HUES6 (cell line): ENCODE results near the gene TAF5.
"Not testable (repeated sequence)": the region's sequence is repeated elsewhere in the genome, so short reads cannot be mapped to it uniquely, and the experiment has no call there.

Source experiments
- H3K27ac ChIP-seq: 2 replicates; pipeline ENCODE4 v1.7.0; 2013; ENCODE audit warnings: low read depth, mild to moderate bottlenecking, low read length, inconsistent platforms
- H3K27me3 ChIP-seq: 2 replicates; pipeline ENCODE4 v1.6.1; 2013; ENCODE audit warnings: low read length; ENCODE audit not compliant: control insufficient read depth, insufficient read depth
- H3K36me3 ChIP-seq: 2 replicates; pipeline ENCODE4 v1.6.1; 2013; ENCODE audit warnings: low read length; ENCODE audit not compliant: control insufficient read depth, insufficient read depth
- H3K4me1 ChIP-seq: 2 replicates; pipeline ENCODE4 v1.6.1; 2013; ENCODE audit warnings: low read length; ENCODE audit not compliant: control insufficient read depth, insufficient read depth
- H3K4me3 ChIP-seq: 2 replicates; pipeline ENCODE4 v1.5.1; 2013; ENCODE audit warnings: low read depth, low read length
- H3K9ac ChIP-seq: one replicate; pipeline ENCODE4 v1.6.1; 2013; ENCODE audit warnings: mild to moderate bottlenecking, low read length
- H3K9me3 ChIP-seq: 2 replicates; pipeline ENCODE4 v1.6.1; 2013; ENCODE audit warnings: low read depth, low read length; ENCODE audit not compliant: control insufficient read depth, insufficient read depth

Gene TAF5

DNA sequence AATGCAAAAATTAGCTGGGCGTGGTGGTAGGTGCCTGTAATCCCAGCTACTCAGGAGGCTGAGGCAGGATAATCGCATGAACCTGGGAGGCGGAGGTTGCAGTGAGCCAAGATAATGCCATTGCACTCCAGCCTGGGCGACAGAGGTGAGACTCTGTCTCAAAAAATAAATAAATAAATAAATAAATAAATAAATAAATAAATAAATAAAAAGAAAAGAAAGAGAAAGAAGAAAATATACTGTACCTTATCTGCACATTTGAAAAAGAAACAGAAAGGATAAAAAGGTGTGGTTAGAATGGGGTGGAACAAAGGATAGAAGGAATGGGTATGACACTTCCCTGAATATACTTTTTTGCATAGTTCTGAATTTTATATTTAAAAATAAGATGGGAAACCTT lies 8.3 kb upstream of the TAF5 start:
- not testable (repeated sequence) for H3K9me3 ChIP-seq, H3K27ac ChIP-seq, H3K4me3 ChIP-seq, H3K27me3 ChIP-seq, H3K4me1 ChIP-seq, H3K9ac ChIP-seq, H3K36me3 ChIP-seq

DNA sequence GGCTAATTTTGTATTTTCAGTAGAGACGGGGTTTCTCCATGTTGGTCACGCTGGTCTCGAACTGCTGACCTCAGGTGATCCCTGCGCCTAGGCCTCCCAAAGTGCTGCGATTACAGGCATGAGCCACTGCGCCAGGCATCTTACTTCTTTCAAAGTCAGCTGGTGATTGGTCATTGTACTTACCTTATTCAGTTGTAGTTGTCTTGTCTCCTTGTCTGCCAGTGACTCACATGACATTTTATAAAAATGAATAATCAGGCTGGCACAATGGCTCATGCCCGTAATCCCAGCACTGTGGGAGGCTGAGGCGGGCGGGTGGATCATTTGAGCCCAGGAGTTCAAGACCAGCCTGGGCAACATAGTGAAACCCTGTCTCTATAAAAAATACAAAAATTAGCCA lies 7.0 kb upstream of the TAF5 start:
- H3K4me3 ChIP-seq, H3K9me3 ChIP-seq, H3K27me3 ChIP-seq, H3K4me1 ChIP-seq, H3K9ac ChIP-seq, H3K36me3 ChIP-seq, H3K27ac ChIP-seq: not testable (repeated sequence)

DNA sequence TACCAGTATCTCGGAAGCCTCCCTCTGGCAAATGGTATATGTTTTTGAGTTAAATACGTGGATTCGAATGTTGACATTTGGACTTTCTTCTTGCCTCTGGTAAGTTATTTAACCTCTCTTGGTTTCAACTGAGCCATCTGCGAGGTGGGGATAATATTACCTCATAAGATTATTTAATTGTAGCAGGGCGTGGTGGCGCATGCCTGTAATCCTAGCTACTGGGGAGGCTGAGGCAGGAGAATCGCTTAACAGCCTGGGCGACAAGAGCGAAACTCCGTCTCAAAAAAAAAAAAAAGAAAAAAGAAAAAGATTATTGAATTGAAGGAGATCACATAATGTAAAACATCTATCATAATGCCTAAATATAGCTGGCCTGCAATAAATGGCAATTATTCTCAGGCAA lies 396 bp upstream of the TAF5 start:
- Histone ChIP-seq H3K4me1 (no peaks in the 10 kb centered on the region), H3K27ac (no peak overlapping the region), H3K27me3 (no peaks in the 10 kb centered on the region), H3K9ac (no peak overlapping the region), H3K9me3 (no peaks in the 10 kb centered on the region), H3K36me3 (no peaks in the 10 kb centered on the region), H3K4me3 (peak overlapping the region; percentile 86)

DNA sequence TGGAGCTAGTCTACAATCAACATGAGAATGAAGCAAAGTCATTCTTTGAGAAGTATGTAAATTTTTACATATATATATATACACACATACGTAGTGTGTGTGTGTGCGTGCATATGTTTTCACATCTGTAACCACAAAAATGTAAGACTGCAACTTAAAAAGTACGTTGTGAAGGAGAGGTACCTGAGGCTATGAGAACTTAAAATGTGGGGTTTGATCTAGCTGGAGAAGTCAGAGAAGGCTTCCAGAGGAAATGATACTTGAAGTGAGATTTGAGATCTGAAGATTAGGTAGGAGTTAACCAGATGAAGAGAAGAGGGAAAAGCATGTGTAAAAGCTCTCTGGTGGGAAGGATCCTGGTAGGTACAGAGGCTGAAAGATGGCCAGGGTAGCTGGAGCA lies 5.8 kb downstream of the TAF5 start:
- Histone ChIP-seq H3K9me3 (no peaks in the 10 kb centered on the region), H3K4me1 (no peaks in the 10 kb centered on the region), H3K27ac (no peak overlapping the region), H3K9ac (no peak overlapping the region), H3K4me3 (no peak overlapping the region), H3K36me3 (peaks cover 40% of the 10 kb centered on the region), H3K27me3 (no peaks in the 10 kb centered on the region)

DNA sequence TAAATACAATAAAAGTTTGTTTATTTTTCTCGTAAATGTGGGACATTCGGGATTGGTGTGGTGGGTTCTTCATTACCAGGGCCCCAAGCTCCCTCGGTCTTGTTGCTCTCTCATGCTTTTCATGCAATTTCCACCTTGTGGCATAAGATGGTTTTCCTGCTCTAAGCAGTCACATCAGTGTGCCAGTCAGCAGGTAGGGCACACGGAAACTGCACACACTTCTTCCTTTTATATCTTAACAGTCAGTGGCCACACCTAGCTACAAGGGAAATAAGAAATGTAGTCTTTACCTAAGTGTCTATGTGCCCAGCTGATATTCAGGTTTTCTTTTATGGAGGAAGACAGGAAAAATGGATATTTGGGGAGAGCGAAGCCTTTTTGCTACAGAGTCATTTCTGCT lies 6.5 kb downstream of the TAF5 start:
- H3K4me1 ChIP-seq = no peaks in the 10 kb centered on the region
- H3K9me3 ChIP-seq = no peaks in the 10 kb centered on the region
- no peak overlapping the region for H3K27ac ChIP-seq
- no peak overlapping the region for H3K4me3 ChIP-seq
- no peak overlapping the region for H3K9ac ChIP-seq
- peaks cover 44% of the 10 kb centered on the region for H3K36me3 ChIP-seq
- no peaks in the 10 kb centered on the region for H3K27me3 ChIP-seq

DNA sequence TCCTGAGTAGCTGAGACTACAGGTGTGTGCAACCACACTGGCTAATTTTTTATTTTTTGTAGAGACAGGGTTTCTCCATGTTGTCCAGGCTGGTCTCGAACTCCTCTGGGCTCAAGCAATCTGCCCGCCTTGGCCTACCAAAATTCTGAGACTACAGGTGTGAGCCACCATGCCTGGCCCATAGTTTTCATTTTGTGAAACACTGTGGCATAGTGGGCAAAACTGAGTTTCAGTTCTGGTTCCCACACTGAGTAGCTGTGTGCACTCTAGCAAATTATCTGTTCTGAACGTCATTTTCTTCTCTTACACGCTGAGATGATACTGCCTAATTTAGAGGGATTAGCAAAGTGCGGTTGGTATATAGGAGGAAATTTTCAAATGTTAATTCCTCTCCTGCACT lies 15.0 kb downstream of the TAF5 start:
- no peaks in the 10 kb centered on the region for H3K4me1 ChIP-seq
- no peak overlapping the region for H3K27ac ChIP-seq
- no peaks in the 10 kb centered on the region for H3K27me3 ChIP-seq
- H3K4me3 ChIP-seq = no peak overlapping the region
- peaks cover 44% of the 10 kb centered on the region for H3K36me3 ChIP-seq
- no peaks in the 10 kb centered on the region for H3K9me3 ChIP-seq
- no peak overlapping the region for H3K9ac ChIP-seq

DNA sequence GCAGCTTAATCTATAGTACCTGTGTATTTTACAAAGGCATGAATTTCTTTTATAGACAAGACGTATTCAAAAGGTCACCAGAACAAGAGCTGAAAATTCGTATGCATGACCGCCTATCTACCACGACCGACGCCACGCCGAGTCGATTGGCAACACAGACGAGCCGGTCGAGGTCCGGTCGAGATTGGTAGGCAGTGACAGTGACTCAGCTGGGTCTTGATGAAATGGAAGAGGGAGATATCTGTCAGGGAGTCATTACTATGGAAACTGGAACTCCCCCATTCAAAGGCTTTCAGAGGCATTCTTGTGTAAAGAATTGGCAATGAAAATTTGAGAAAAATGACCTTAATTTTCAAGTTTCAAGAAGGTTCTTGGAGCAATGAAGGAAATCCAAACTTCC lies 26.4 kb downstream of the TAF5 start:
- Histone ChIP-seq H3K9ac (no peak overlapping the region), H3K4me3 (no peak overlapping the region)

DNA sequence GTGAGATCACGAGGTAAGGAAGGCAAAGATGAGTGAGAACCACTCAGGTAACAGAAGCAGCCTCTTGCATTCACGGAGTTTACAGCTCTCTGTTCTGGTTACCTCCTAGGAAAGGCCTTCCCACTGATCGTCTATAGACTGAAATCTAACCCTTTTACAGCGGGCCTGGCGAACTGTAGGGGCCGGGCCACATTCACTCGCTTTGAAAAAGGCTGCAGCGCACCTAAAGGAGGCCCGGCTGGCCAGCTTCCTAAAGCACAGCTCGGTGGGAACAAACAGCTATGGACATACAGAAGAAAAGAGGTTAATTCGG lies 27.9 kb downstream of the TAF5 start:
- H3K36me3 ChIP-seq = peaks cover 67% of the 10 kb centered on the region
- H3K27ac ChIP-seq = peak overlapping the region; percentile 53; the same call in 1 of the 2 replicates
- no peaks in the 10 kb centered on the region for H3K9me3 ChIP-seq
- no peaks in the 10 kb centered on the region for H3K27me3 ChIP-seq
- peaks cover 9% of the 10 kb centered on the region for H3K4me1 ChIP-seq
- peak overlapping the region; percentile 87 for H3K4me3 ChIP-seq
- H3K9ac ChIP-seq = peak overlapping the region; percentile 80

More for the DNA sequence above, 26.4 kb downstream of the TAF5 start:
- Histone ChIP-seq H3K9me3 (no peaks in the 10 kb centered on the region), H3K36me3 (peaks cover 65% of the 10 kb centered on the region), H3K27ac (no peak overlapping the region), H3K4me1 (peaks cover 9% of the 10 kb centered on the region), H3K27me3 (no peaks in the 10 kb centered on the region)

DNA sequence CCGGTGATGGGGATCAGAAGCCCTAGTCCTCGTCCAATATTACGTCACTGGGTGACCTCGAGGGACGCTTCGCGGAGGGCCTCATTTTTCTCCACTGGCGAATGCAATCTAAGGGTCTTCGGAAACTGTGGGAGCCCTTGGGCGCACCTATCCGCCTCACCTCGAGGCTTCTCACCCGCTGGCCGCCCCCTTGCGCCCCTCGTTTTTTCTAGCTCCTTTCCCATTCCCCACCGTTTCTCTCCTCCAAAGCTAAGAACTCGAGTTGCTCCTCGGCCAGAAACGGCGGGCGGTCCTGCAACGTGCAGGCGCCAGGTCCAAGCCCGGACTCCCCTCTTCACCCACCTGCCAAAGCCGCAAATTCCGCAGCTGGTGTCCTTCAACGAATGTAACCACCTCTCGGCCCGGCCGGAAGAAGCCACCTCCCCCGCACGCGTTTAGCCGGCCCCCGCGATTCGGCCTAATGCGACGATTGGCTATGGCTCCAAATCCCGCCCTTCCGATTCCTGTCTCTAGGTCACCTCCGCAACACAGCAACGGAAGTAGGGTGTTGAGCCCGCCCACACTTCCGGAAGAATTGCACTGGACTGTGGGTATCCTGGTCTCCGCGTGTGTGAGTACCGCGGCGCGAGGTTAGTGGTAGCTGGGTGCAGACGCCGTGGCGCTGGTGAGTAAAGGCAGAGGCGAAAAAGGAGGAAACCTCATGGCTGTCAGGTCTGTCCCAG lies 28.5 kb downstream of the TAF5 start, which contains the start of the genes ATP5MK and PDCD11:
Gene ATP5MK, minus strand, starts transcription at position 409 of the 722 bp plus-strand sequence. CDS start 4,018 bp downstream, outside the sequence.
Gene PDCD11, plus strand, starts transcription at position 560 of the 722 bp plus-strand sequence. CDS start 1,801 bp downstream, outside the sequence.
- H3K9ac ChIP-seq = peak within 1 kb of the TSS; percentile 93
- peak within 1 kb of the TSS; percentile 53; the same call in 1 of the 2 replicates for H3K27ac ChIP-seq
- no peaks in the 10 kb centered on the region for H3K27me3 ChIP-seq
- peaks cover 67% of the 10 kb centered on the region for H3K36me3 ChIP-seq
- H3K4me1 ChIP-seq = peaks cover 9% of the 10 kb centered on the region
- no peaks in the 10 kb centered on the region for H3K9me3 ChIP-seq
- H3K4me3 ChIP-seq = peak within 1 kb of the TSS; percentile 87

DNA sequence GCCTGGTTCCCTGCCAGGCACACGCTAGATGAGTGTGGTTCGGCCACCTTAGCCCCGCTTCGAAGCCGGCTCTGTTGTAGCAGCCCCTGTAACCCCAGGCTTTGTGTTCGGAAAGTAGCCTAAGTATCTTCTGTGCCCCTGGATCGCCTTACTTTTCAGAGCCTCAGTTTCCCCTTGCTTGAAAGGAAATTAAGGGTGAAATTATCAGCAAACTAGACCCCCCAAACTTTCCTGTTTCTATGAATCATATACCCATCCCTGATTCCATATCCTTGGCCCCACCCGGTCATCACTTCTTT lies 29.0 kb downstream of the TAF5 start:
- Histone ChIP-seq H3K9me3 (no peaks in the 10 kb centered on the region), H3K4me1 (peaks cover 9% of the 10 kb centered on the region), H3K27ac (peak overlapping the region; percentile 18; the same call in 1 of the 2 replicates)

DNA sequence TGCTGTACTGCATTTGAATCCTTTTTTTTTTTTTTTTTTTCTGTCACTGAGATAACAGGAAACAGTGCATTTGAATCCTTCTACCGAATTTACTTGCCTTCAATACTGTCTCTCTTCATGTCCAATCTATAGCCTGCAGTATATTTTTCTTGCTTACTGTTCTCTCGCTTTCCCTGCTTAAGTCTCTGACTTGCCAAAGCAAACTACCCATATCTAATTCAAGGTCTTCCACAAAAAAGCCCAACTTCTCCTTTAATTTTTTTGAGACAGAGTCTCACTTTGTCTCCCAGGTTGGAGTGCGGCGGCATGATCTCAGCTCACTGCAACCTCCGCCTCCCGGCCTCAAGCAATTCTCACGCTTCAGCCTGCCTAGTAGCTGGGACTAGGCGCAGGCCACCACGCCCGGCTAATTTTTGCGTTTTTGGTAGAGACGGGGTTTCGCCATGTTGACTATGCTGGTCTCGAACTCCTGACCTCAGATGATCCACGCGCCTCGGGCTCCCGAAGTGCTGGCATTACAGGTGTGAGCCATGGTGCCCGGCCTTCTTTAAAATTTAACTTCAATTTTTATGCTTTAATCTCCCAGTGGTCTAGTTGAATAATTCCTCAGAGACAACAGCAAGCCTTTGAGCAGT lies 29.5 kb downstream of the TAF5 start:
- Histone ChIP-seq H3K36me3 (peaks cover 68% of the 10 kb centered on the region), H3K9me3 (no peaks in the 10 kb centered on the region), H3K27ac (no peak overlapping the region; the same call in 1 of the 2 replicates), H3K27me3 (no peaks in the 10 kb centered on the region), H3K4me1 (peaks cover 9% of the 10 kb centered on the region), H3K4me3 (peak overlapping the region; percentile 87), H3K9ac (peak overlapping the region; percentile 93)

More for the DNA sequence above, 29.0 kb downstream of the TAF5 start:
- H3K4me3 ChIP-seq = peak overlapping the region; percentile 87
- peak overlapping the region; percentile 93 for H3K9ac ChIP-seq
- peaks cover 68% of the 10 kb centered on the region for H3K36me3 ChIP-seq
- no peaks in the 10 kb centered on the region for H3K27me3 ChIP-seq
